MCF 10A (cell line): ENCODE data around the gene GPALPP1. TPM values are rescaled to one million over a fixed set of nuclear protein-coding genes. Genes with fewer than 3 reads are reported as not detected.

Experiments used
- BruUV-seq: library from RNA; stranded (reverse); fragments of 400-500 nt; replicated peaks from 2 replicates; lab custom pipeline; 2021; lab: Mats Ljungman, UMichigan
- CTCF ChIA-PET: fragments of 300-600 bp; sonication (Branson Sonifier 250); formaldehyde crosslinking; extraction: SDS; loops from one replicate; lab custom pipeline; 2021; ENCODE audit warnings: antibody characterized with exemption, inconsistent platforms; lab: Yijun Ruan, JAX
- POLR2A ChIA-PET: fragments of 300-600, 350-650 bp; sonication (Branson Sonifier 250); formaldehyde crosslinking; extraction: SDS; loops from one replicate; lab custom pipeline; 2020; ENCODE audit warnings: antibody characterized with exemption, inconsistent platforms; lab: Yijun Ruan, JAX
- DNase-seq: peaks from one replicate; pipeline ENCODE4 v3.0.0-alpha.2; 2018; ENCODE audit not compliant: unreplicated experiment
- H3K27ac Mint-ChIP-seq: one replicate; pipeline ENCODE4 v1.8.0; 2022; ENCODE audit warnings: mild to moderate bottlenecking, low read depth, mixed read lengths; ENCODE audit not compliant: unreplicated experiment
- H3K27me3 Mint-ChIP-seq: one replicate; pipeline ENCODE4 v1.8.0; 2022; ENCODE audit warnings: mixed read lengths; ENCODE audit not compliant: insufficient read depth, unreplicated experiment
- H3K36me3 Mint-ChIP-seq: one replicate; pipeline ENCODE4 v1.8.0; 2022; ENCODE audit warnings: mild to moderate bottlenecking, moderate library complexity, mixed read lengths; ENCODE audit not compliant: insufficient read depth, unreplicated experiment
- H3K4me1 Mint-ChIP-seq: one replicate; pipeline ENCODE4 v1.8.0; 2022; ENCODE audit warnings: mixed read lengths; ENCODE audit not compliant: insufficient read depth, unreplicated experiment
- H3K4me3 Mint-ChIP-seq: one replicate; pipeline ENCODE4 v1.8.0; 2022; ENCODE audit warnings: mild to moderate bottlenecking, moderate library complexity, mixed read lengths; ENCODE audit not compliant: unreplicated experiment
- H3K9me3 Mint-ChIP-seq: one replicate; pipeline ENCODE4 v1.8.0; 2022; ENCODE audit warnings: mixed read lengths; ENCODE audit not compliant: unreplicated experiment
- CTCF ChIP-seq: fragments of 200-600 bp; IDR thresholded peaks from one replicate; pipeline ENCODE4 v1.8.0; 2022; ENCODE audit warnings: antibody characterized with exemption, mild to moderate bottlenecking; ENCODE audit not compliant: unreplicated experiment
- intact Hi-C: fragments of 100-400 bp; cut with micrococcal nuclease; formaldehyde crosslinking; loops from 2 replicates; pipeline ENCODE4 v1.14.1; 2022
- total RNA-seq: library from RNA; stranded (reverse); gene quantifications from 2 replicates; pipeline ENCODE4 v1.2.3, GENCODE V29; 2022

The GPALPP1 gene
- total RNA-seq, 1 experiment from 2014 or later = 21.0 TPM

GRCh38 chr13:44972956-44973581 is 16.3 kb upstream of the GPALPP1 start:
- peak; percentile 53 for DNase-seq
- TF ChIP-seq CTCF = peak; percentile 40
- peaks cover 5% of the 10 kb centered on the region for H3K4me1 Mint-ChIP-seq
- intact Hi-C loops = loop anchor here (1.0 to 5.0 kb wide), 4 partner anchors 74 to 1066 kb away; partner anchors contain the start of gene TSC22D1
- H3K27ac Mint-ChIP-seq = no peak overlapping the region
- no peaks in the 10 kb centered on the region for H3K27me3 Mint-ChIP-seq
- BruUV-seq = no TSS peak
- POLR2A ChIA-PET = no interaction called here
- CTCF ChIA-PET = interaction anchor here (0.6 to 1.3 kb wide), 7 partner anchors 34 to 449 kb away, joined by 3 to 6 read pairs (median 3); no protein-coding TSS in a partner anchor
- H3K36me3 Mint-ChIP-seq = peaks cover 7% of the 10 kb centered on the region
- H3K4me3 Mint-ChIP-seq = no peak overlapping the region
- no peaks in the 10 kb centered on the region for H3K9me3 Mint-ChIP-seq

- Mint-ChIP-seq H3K27me3 (no peaks in the 10 kb centered on the region), H3K4me1 (no peaks in the 10 kb centered on the region), H3K9me3 (no peaks in the 10 kb centered on the region), H3K36me3 (peaks cover 17% of the 10 kb centered on the region), H3K4me3 (no peak overlapping the region), H3K27ac (no peak overlapping the region)
- TF ChIP-seq CTCF = no peak
- POLR2A ChIA-PET = interaction anchor here (0.6 to 1.1 kb wide), 2 partner anchors 11 to 420 kb away, joined by 3 to 4 read pairs; no protein-coding TSS in a partner anchor
- CTCF ChIA-PET = interaction anchor here (0.6 to 1.3 kb wide), 11 partner anchors 10 to 491 kb away, joined by 3 to 6 read pairs (median 3); no protein-coding TSS in a partner anchor
- peak; percentile 11 for DNase-seq
- intact Hi-C loops = loop anchor here (5.0 kb wide), 2 partner anchors 397 to 1067 kb away; partner anchors contain the start of gene TSC22D1
- no TSS peak for BruUV-seq
These were observed 15.1 kb upstream of the GPALPP1 start for GRCh38 chr13:44974056-44974793.

DNA sequence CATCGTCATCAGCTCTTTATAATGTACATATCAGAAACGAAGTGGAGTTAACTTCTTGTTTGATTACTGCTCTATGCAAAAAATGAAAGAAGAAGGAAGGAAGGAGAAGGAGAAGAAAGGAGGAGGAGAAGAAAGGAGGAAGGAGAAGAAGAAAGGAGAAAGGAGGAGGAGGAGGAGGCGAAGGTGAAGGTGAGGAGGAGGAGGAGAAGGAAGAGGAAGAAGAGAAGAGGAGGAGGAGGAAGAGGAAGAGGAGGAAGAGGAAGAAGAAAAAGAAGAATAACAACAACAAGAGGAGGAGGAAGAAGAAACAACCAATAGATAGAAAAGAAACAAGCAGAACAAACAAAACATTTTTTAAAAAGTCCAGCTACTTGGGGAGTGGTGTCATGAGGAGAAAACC is 13.1 kb upstream of the GPALPP1 start:
- no peaks in the 10 kb centered on the region for H3K27me3 Mint-ChIP-seq
- no peaks in the 10 kb centered on the region for H3K4me1 Mint-ChIP-seq
- no peak for DNase-seq
- no peak for TF ChIP-seq CTCF
- no peak overlapping the region for H3K4me3 Mint-ChIP-seq
- POLR2A ChIA-PET = interaction anchor here (0.7 to 0.9 kb wide), 2 partner anchors 14 to 476 kb away, joined by 4 to 5 read pairs; no protein-coding TSS in a partner anchor
- H3K9me3 Mint-ChIP-seq = no peaks in the 10 kb centered on the region
- CTCF ChIA-PET = interaction anchor here (0.5 to 1.0 kb wide), 2 partner anchors 467 to 1341 kb away, joined by 3 to 4 read pairs; no protein-coding TSS in a partner anchor
- BruUV-seq = no TSS peak
- H3K36me3 Mint-ChIP-seq = peaks cover 28% of the 10 kb centered on the region
- no peak overlapping the region for H3K27ac Mint-ChIP-seq
- intact Hi-C loops = no loop called here
